ENCODE data around the gene ARL5A. TPM values are rescaled to one million over a fixed set of nuclear protein-coding genes. Genes with fewer than 3 reads are reported as not detected.

Gene ARL5A
- total and polyA plus RNA-seq, 2 donors (not counting 3 experiments of a cell fraction or from before 2014, with no cell fraction given) = 25.8 to 73.2 TPM

DNA sequence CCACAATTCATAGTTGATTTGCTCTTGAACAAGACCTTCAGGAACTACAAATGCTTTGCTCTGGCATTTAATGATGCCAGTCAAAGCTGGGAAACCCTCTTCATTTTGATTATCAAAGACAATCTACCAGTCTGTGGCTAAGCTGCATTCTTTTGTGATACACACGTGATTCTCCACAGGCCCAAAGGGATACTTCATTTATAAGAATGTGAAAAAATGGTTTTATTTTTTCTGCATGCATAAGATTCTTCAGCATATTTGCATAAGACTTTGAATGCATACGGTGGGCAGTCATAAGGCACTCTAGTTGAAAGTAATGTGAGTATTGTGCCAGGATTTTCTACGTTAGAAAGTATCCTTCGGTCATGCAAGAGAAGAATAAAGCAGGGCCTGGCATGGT, 33.0 kb upstream of the ARL5A start:
- no peaks in the 10 kb centered on the region for H3K9me3 ChIP-seq (replicated peaks; ENCODE audit: control insufficient read depth, insufficient read depth, low read length)
- BruUV-seq (replicated peaks) = no TSS peak
- H3K4me1 ChIP-seq (ENCODE audit: control insufficient read depth, extremely low read depth, insufficient read depth, low read length) = no peaks in the 10 kb centered on the region
- H4K20me1 ChIP-seq (replicated peaks; ENCODE audit: control insufficient read depth, extremely low read depth, insufficient read depth, low read length) = no peaks in the 10 kb centered on the region
- no peak for DNase-seq (ENCODE audit: low read depth, low spot score)
- H3K4me3 ChIP-seq (replicated peaks in 1 of 3; ENCODE audit: insufficient read depth in 1 of 3, low read depth in 1 of 3, low read length in 3 of 3) = no peak overlapping the region
- no peaks in the 10 kb centered on the region for H3K36me3 ChIP-seq (ENCODE audit: control insufficient read depth in 2 of 2, extremely low read depth in 1 of 2, insufficient read depth in 2 of 2, low read length in 2 of 2)
- no peak overlapping the region for H3K9ac ChIP-seq (replicated peaks; ENCODE audit: extremely low read depth, insufficient read depth, low read length)
- H3K27ac ChIP-seq (ENCODE audit: insufficient read depth, low read depth, low read length) = no peak overlapping the region
- ChIA-PET POLR2A (no interaction called here), CTCF (interaction anchor here (1.8 kb wide), 1 partner anchor 9 kb away, joined by 5 read pairs; no protein-coding TSS in a partner anchor)
- dilution Hi-C loops (cut with MboI; ENCODE audit: extremely low pct_ligation_motif_present, low sequenced_read_pairs) = no loop called here
- no peak overlapping the region for H2AFZ ChIP-seq (ENCODE audit: low read depth, low read length)
- FAIRE-seq = no peak
- no peaks in the 10 kb centered on the region for H3K79me2 ChIP-seq (ENCODE audit: control insufficient read depth, insufficient read depth, low read length)
- TF ChIP-seq GATA2 (IDR thresholded peaks at IDR 0.05; ENCODE audit: insufficient read depth, insufficient read length, low read depth, low read length) = no peak
- TF ChIP-seq EZH2 (IDR thresholded peaks at IDR 0.05; ENCODE audit: borderline replicate concordance, low read depth, low read length, severe bottlenecking) = no peak
- no peak for TF ChIP-seq POLR2AphosphoS5 (IDR thresholded peaks at IDR 0.05; ENCODE audit: insufficient read depth, low read depth, low read length)
- no peak for TF ChIP-seq FOS (IDR thresholded peaks at IDR 0.05; ENCODE audit: borderline replicate concordance, insufficient read depth, low read length)
- TF ChIP-seq MYC (IDR thresholded peaks at IDR 0.05; ENCODE audit: low read depth, low read length) = no peak
- TF ChIP-seq JUN (IDR thresholded peaks at IDR 0.05; ENCODE audit: borderline replicate concordance, insufficient read depth, insufficient read length, low read depth) = no peak
- peaks cover 0 to 6% of the 10 kb centered on the region in 2 experiments for H3K27me3 ChIP-seq (ENCODE audit: control insufficient read depth in 2 of 2, insufficient read depth in 2 of 2, low read length in 2 of 2)
- no peaks in the 10 kb centered on the region for H3K9me1 ChIP-seq (replicated peaks; ENCODE audit: control insufficient read depth, extremely low read depth, insufficient read depth, low read length)
- intact Hi-C loops (cut with micrococcal nuclease) = no loop called here
- no peak overlapping the region for H3K4me2 ChIP-seq (ENCODE audit: insufficient read depth, low read length)

DNA sequence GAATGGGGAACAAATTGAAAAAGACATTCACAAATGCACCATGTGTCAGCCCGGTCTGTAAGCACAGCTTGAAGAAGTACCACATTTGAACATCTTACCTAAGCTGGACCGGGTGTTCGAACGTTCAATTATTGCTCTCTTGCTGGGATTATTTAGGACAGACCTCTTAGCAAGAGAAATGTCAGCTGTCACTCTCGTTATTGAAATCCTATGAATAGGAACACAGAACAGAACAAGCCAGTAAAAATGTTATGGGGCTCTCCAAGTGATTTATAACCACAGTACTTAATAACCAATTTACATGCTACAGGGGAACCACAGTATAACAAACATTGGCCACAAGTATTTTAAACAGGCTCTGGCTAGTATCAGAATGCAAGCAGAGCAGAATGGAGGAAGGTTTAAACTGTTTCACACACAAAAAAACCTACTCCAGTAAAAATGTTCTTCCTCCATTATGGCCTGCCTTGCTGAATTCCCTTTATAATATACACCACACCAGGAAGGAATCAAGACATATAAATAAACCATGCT, 32.5 kb upstream of the ARL5A start:
- Histone ChIP-seq H2AFZ (ENCODE audit: low read depth, low read length) (no peak overlapping the region), H3K4me2 (ENCODE audit: insufficient read depth, low read length) (no peak overlapping the region), H3K4me3 (replicated peaks in 1 of 3; ENCODE audit: insufficient read depth in 1 of 3, low read depth in 1 of 3, low read length in 3 of 3) (no peak overlapping the region), H3K27me3 (ENCODE audit: control insufficient read depth in 2 of 2, insufficient read depth in 2 of 2, low read length in 2 of 2) (peaks cover 0 to 6% of the 10 kb centered on the region in 2 experiments), H3K36me3 (ENCODE audit: control insufficient read depth in 2 of 2, extremely low read depth in 1 of 2, insufficient read depth in 2 of 2, low read length in 2 of 2) (no peaks in the 10 kb centered on the region), H3K9me1 (replicated peaks; ENCODE audit: control insufficient read depth, extremely low read depth, insufficient read depth, low read length) (no peaks in the 10 kb centered on the region), H3K79me2 (ENCODE audit: control insufficient read depth, insufficient read depth, low read length) (no peaks in the 10 kb centered on the region), H3K9me3 (replicated peaks; ENCODE audit: control insufficient read depth, insufficient read depth, low read length) (no peaks in the 10 kb centered on the region), H3K4me1 (ENCODE audit: control insufficient read depth, extremely low read depth, insufficient read depth, low read length) (no peaks in the 10 kb centered on the region), H3K27ac (ENCODE audit: insufficient read depth, low read depth, low read length) (no peak overlapping the region), H4K20me1 (replicated peaks; ENCODE audit: control insufficient read depth, extremely low read depth, insufficient read depth, low read length) (no peaks in the 10 kb centered on the region), H3K9ac (replicated peaks; ENCODE audit: extremely low read depth, insufficient read depth, low read length) (no peak overlapping the region)
- no TSS peak for BruUV-seq (replicated peaks)
- TF ChIP-seq, protein P1, sequence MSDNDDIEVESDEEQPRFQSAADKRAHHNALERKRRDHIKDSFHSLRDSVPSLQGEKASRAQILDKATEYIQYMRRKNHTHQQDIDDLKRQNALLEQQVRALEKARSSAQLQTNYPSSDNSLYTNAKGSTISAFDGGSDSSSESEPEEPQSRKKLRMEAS (IDR thresholded peaks at IDR 0.05; ENCODE audit: insufficient read depth, insufficient read length) = no peak
- no peak for TF ChIP-seq FOS (IDR thresholded peaks at IDR 0.05; ENCODE audit: borderline replicate concordance, insufficient read depth, low read length)
- no peak for TF ChIP-seq MYC (IDR thresholded peaks at IDR 0.05; ENCODE audit: low read depth, low read length)
- no peak for TF ChIP-seq EZH2 (IDR thresholded peaks at IDR 0.05; ENCODE audit: borderline replicate concordance, low read depth, low read length, severe bottlenecking)
- TF ChIP-seq, protein P2, sequence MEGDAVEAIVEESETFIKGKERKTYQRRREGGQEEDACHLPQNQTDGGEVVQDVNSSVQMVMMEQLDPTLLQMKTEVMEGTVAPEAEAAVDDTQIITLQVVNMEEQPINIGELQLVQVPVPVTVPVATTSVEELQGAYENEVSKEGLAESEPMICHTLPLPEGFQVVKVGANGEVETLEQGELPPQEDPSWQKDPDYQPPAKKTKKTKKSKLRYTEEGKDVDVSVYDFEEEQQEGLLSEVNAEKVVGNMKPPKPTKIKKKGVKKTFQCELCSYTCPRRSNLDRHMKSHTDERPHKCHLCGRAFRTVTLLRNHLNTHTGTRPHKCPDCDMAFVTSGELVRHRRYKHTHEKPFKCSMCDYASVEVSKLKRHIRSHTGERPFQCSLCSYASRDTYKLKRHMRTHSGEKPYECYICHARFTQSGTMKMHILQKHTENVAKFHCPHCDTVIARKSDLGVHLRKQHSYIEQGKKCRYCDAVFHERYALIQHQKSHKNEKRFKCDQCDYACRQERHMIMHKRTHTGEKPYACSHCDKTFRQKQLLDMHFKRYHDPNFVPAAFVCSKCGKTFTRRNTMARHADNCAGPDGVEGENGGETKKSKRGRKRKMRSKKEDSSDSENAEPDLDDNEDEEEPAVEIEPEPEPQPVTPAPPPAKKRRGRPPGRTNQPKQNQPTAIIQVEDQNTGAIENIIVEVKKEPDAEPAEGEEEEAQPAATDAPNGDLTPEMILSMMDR (IDR thresholded peaks at IDR 0.05; ENCODE audit: extremely low read depth in 1 of 2, insufficient read depth in 1 of 2, low read depth in 1 of 2, low read length in 2 of 2) = no peak
- no peak for TF ChIP-seq POLR2A (IDR thresholded peaks at IDR 0.05; ENCODE audit: low read depth, low read length)
- no peak for TF ChIP-seq JUN (IDR thresholded peaks at IDR 0.05; ENCODE audit: borderline replicate concordance, insufficient read depth, insufficient read length, low read depth)
- no peak for TF ChIP-seq POLR2AphosphoS5 (IDR thresholded peaks at IDR 0.05; ENCODE audit: insufficient read depth, low read depth, low read length)
- TF ChIP-seq GATA2 (IDR thresholded peaks at IDR 0.05; ENCODE audit: insufficient read depth, insufficient read length, low read depth, low read length) = no peak
- CTCF ChIA-PET = no interaction called here
- no peak for FAIRE-seq
- dilution Hi-C loops (cut with MboI; ENCODE audit: extremely low pct_ligation_motif_present, low sequenced_read_pairs) (no loop called here), intact Hi-C loops (cut with micrococcal nuclease) (no loop called here)
- no peak for DNase-seq (ENCODE audit: low read depth, low spot score)
- POLR2A ChIA-PET = no interaction called here
